Measurements from ENCODE around the gene CNNM4.

CNNM4 gene

GRCh38 chr2:96831679-96832078 lies 71.0 kb downstream of the CNNM4 start:
- Histone ChIP-seq H3K9me3 (replicated peaks; ENCODE audit: low read length) (no peaks in the 10 kb centered on the region), H3K4me3 (ENCODE audit: low read length) (no peak overlapping the region), H3K4me1 (ENCODE audit: control insufficient read depth, insufficient read depth, low read length) (peaks cover 14% of the 10 kb centered on the region), H3K27me3 (ENCODE audit: control insufficient read depth, insufficient read depth, low read length) (no peaks in the 10 kb centered on the region), H3K4me2 (ENCODE audit: low read length) (no peak overlapping the region), H3K36me3 (ENCODE audit: insufficient read depth, low read length) (peaks cover 8% of the 10 kb centered on the region), H3K9ac (ENCODE audit: low read depth, low read length) (no peak overlapping the region)

GRCh38 chr2:96832408-96832753 lies 71.7 kb downstream of the CNNM4 start:
- H3K9me3 ChIP-seq (replicated peaks; ENCODE audit: low read length) = no peaks in the 10 kb centered on the region
- no peak overlapping the region for H3K4me3 ChIP-seq (ENCODE audit: low read length)
- no peaks in the 10 kb centered on the region for H3K27me3 ChIP-seq (ENCODE audit: control insufficient read depth, insufficient read depth, low read length)
- peaks cover 14% of the 10 kb centered on the region for H3K4me1 ChIP-seq (ENCODE audit: control insufficient read depth, insufficient read depth, low read length)
- no peak overlapping the region for H3K4me2 ChIP-seq (ENCODE audit: low read length)
- peaks cover 5% of the 10 kb centered on the region for H3K36me3 ChIP-seq (ENCODE audit: insufficient read depth, low read length)
- no peak overlapping the region for H3K9ac ChIP-seq (ENCODE audit: low read depth, low read length)

- peak overlapping the region; percentile 11 for H3K4me3 ChIP-seq (ENCODE audit: low read length)
- H3K27me3 ChIP-seq (ENCODE audit: control insufficient read depth, insufficient read depth, low read length) = no peaks in the 10 kb centered on the region
- H3K36me3 ChIP-seq (ENCODE audit: insufficient read depth, low read length) = peaks cover 5% of the 10 kb centered on the region
- no peak overlapping the region for H3K9ac ChIP-seq (ENCODE audit: low read depth, low read length)
- H3K4me2 ChIP-seq (ENCODE audit: low read length) = peak overlapping the region; percentile 46
- H3K9me3 ChIP-seq (replicated peaks; ENCODE audit: low read length) = no peaks in the 10 kb centered on the region
- H3K4me1 ChIP-seq (ENCODE audit: control insufficient read depth, insufficient read depth, low read length) = peaks cover 14% of the 10 kb centered on the region
Measured at GRCh38 chr2:96832754-96833507, 72.2 kb downstream of the CNNM4 start.

GRCh38 chr2:96835830-96836229 lies 75.1 kb downstream of the CNNM4 start:
- Histone ChIP-seq H3K9me3 (replicated peaks; ENCODE audit: low read length) (no peaks in the 10 kb centered on the region), H3K36me3 (ENCODE audit: insufficient read depth, low read length) (no peaks in the 10 kb centered on the region), H3K9ac (ENCODE audit: low read depth, low read length) (no peak overlapping the region)

GRCh38 chr2:96837575-96837974 lies 76.9 kb downstream of the CNNM4 start:
- Histone ChIP-seq H3K9ac (ENCODE audit: low read depth, low read length) (no peak overlapping the region), H3K36me3 (ENCODE audit: insufficient read depth, low read length) (no peaks in the 10 kb centered on the region), H3K9me3 (replicated peaks; ENCODE audit: low read length) (no peaks in the 10 kb centered on the region), H3K4me2 (ENCODE audit: low read length) (no peak overlapping the region), H3K4me1 (ENCODE audit: control insufficient read depth, insufficient read depth, low read length) (peaks cover 11% of the 10 kb centered on the region), H3K4me3 (ENCODE audit: low read length) (no peak overlapping the region), H3K27me3 (ENCODE audit: control insufficient read depth, insufficient read depth, low read length) (no peaks in the 10 kb centered on the region)

More at GRCh38 chr2:96835830-96836229, 75.1 kb downstream of the CNNM4 start:
- no peak overlapping the region for H3K4me2 ChIP-seq (ENCODE audit: low read length)
- H3K27me3 ChIP-seq (ENCODE audit: control insufficient read depth, insufficient read depth, low read length) = no peaks in the 10 kb centered on the region
- H3K4me1 ChIP-seq (ENCODE audit: control insufficient read depth, insufficient read depth, low read length) = peaks cover 14% of the 10 kb centered on the region
- no peak overlapping the region for H3K4me3 ChIP-seq (ENCODE audit: low read length)

GRCh38 chr2:96838345-96839292 lies 77.9 kb downstream of the CNNM4 start:
- peaks cover under 1% of the 10 kb centered on the region for H3K4me1 ChIP-seq (ENCODE audit: control insufficient read depth, insufficient read depth, low read length)
- no peak overlapping the region for H3K4me2 ChIP-seq (ENCODE audit: low read length)
- no peak overlapping the region for H3K4me3 ChIP-seq (ENCODE audit: low read length)
- no peaks in the 10 kb centered on the region for H3K9me3 ChIP-seq (replicated peaks; ENCODE audit: low read length)
- H3K36me3 ChIP-seq (ENCODE audit: insufficient read depth, low read length) = no peaks in the 10 kb centered on the region
- H3K9ac ChIP-seq (ENCODE audit: low read depth, low read length) = no peak overlapping the region
- H3K27me3 ChIP-seq (ENCODE audit: control insufficient read depth, insufficient read depth, low read length) = no peaks in the 10 kb centered on the region

- Histone ChIP-seq H3K27me3 (ENCODE audit: control insufficient read depth, insufficient read depth, low read length) (no peaks in the 10 kb centered on the region), H3K9me3 (replicated peaks; ENCODE audit: low read length) (no peaks in the 10 kb centered on the region), H3K4me1 (ENCODE audit: control insufficient read depth, insufficient read depth, low read length) (no peaks in the 10 kb centered on the region), H3K4me3 (ENCODE audit: low read length) (no peak overlapping the region), H3K9ac (ENCODE audit: low read depth, low read length) (no peak overlapping the region), H3K36me3 (ENCODE audit: insufficient read depth, low read length) (no peaks in the 10 kb centered on the region), H3K4me2 (ENCODE audit: low read length) (no peak overlapping the region)
Measured at GRCh38 chr2:96839293-96839874, 78.7 kb downstream of the CNNM4 start.

- Histone ChIP-seq H3K27me3 (ENCODE audit: control insufficient read depth, insufficient read depth, low read length) (no peaks in the 10 kb centered on the region), H3K9me3 (replicated peaks; ENCODE audit: low read length) (no peaks in the 10 kb centered on the region), H3K4me2 (ENCODE audit: low read length) (no peak overlapping the region), H3K4me3 (ENCODE audit: low read length) (no peak overlapping the region), H3K9ac (ENCODE audit: low read depth, low read length) (no peak overlapping the region), H3K4me1 (ENCODE audit: control insufficient read depth, insufficient read depth, low read length) (no peaks in the 10 kb centered on the region), H3K36me3 (ENCODE audit: insufficient read depth, low read length) (no peaks in the 10 kb centered on the region)
Measured at GRCh38 chr2:96839875-96840850, 79.5 kb downstream of the CNNM4 start.

GRCh38 chr2:96841701-96842495 lies 81.2 kb downstream of the CNNM4 start:
- H3K36me3 ChIP-seq (ENCODE audit: insufficient read depth, low read length) = no peaks in the 10 kb centered on the region
- H3K9ac ChIP-seq (ENCODE audit: low read depth, low read length) = no peak overlapping the region
- H3K27me3 ChIP-seq (ENCODE audit: control insufficient read depth, insufficient read depth, low read length) = no peaks in the 10 kb centered on the region
- H3K4me1 ChIP-seq (ENCODE audit: control insufficient read depth, insufficient read depth, low read length) = no peaks in the 10 kb centered on the region
- no peak overlapping the region for H3K4me3 ChIP-seq (ENCODE audit: low read length)
- H3K9me3 ChIP-seq (replicated peaks; ENCODE audit: low read length) = no peaks in the 10 kb centered on the region
- H3K4me2 ChIP-seq (ENCODE audit: low read length) = no peak overlapping the region

GRCh38 chr2:96842600-96842999 lies 81.9 kb downstream of the CNNM4 start:
- Histone ChIP-seq H3K9ac (ENCODE audit: low read depth, low read length) (no peak overlapping the region), H3K36me3 (ENCODE audit: insufficient read depth, low read length) (peaks cover 1% of the 10 kb centered on the region), H3K9me3 (replicated peaks; ENCODE audit: low read length) (no peaks in the 10 kb centered on the region), H3K27me3 (ENCODE audit: control insufficient read depth, insufficient read depth, low read length) (no peaks in the 10 kb centered on the region), H3K4me2 (ENCODE audit: low read length) (no peak overlapping the region), H3K4me1 (ENCODE audit: control insufficient read depth, insufficient read depth, low read length) (no peaks in the 10 kb centered on the region), H3K4me3 (ENCODE audit: low read length) (no peak overlapping the region)
